GM12801 (cell line): Measurements from ENCODE around the gene CCNQ.

Experiments used
- CTCF ChIP-seq: IDR thresholded peaks from one replicate; pipeline ENCODE4 v1.5.1; 2011; ENCODE audit warnings: control low read depth; ENCODE audit not compliant: insufficient read length; ENCODE audit errors: extremely low read depth

CCNQ gene

GRCh38 chrX:153595859-153596857, 2.8 kb downstream of the CCNQ start:
- no peak for TF ChIP-seq CTCF

- no peak for TF ChIP-seq CTCF
Observed at GRCh38 chrX:153595387-153595786, 3.6 kb downstream of the CCNQ start.

- TF ChIP-seq CTCF: no peak
Observed at GRCh38 chrX:153593811-153594500, 5.0 kb downstream of the CCNQ start.

GRCh38 chrX:153592966-153593688, 5.8 kb downstream of the CCNQ start:
- no peak for TF ChIP-seq CTCF

- no peak for TF ChIP-seq CTCF
Observed at GRCh38 chrX:153592091-153592833, 6.7 kb downstream of the CCNQ start.

- TF ChIP-seq CTCF: no peak
Observed at GRCh38 chrX:153590961-153591956, 7.7 kb downstream of the CCNQ start.
